Skin of body (tissue), 3 donors: Measurements from ENCODE around the gene SH3BP5L. TPM values are rescaled to one million over a fixed set of nuclear protein-coding genes. Genes with fewer than 3 reads are reported as not detected.

Source experiments
- DNase-seq: peaks from one replicate; lab custom pipeline; 2025; lab: John Stamatoyannopoulos, UW
- small RNA-seq: library from RNA; depleted of rRNA; stranded (forward); fragments of <200 nt; gene quantifications from one replicate; pipeline ENCODE3, GENCODE V24; 2014; ENCODE audit warnings: low replicate concordance
- total RNA-seq: library from RNA; depleted of rRNA; stranded (reverse); fragments of >200 nt; gene quantifications from one replicate; pipeline ENCODE4 v1.2.3, GENCODE V29; 2014

The SH3BP5L gene
- total RNA-seq, 1 donor from 2014 or later: 10.4 TPM

- DNase-seq: no peak
Measured at GRCh38 chr1:248779350-248779749, 46.4 kb downstream of the SH3BP5L start.

DNA sequence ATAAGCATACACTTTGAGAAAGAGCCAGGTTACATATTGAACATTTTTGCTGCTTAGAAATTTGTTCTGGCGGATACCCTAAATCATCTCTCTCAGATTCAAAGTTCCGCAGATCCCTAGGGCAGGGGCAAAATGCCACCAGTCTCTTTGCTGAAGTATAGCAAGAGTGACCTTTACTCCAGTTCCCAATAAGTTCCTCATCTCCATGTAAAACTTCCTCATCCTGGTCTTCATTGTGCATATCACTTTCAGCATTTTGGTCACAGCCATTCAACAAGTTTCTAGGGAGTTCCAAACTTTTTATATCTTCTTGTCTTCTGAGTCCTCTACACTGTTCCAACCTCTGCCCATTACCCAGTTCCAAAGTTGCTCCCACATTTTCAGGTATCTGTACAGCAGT, 46.8 kb downstream of the SH3BP5L start:
- DNase-seq: no peak

GRCh38 chr1:248776991-248777390, 48.7 kb downstream of the SH3BP5L start:
- no peak for DNase-seq

GRCh38 chr1:248775441-248775840, 50.3 kb downstream of the SH3BP5L start:
- no peak for DNase-seq

Small RNA genes lying within 50 kb of the gene (small RNA-seq; reads per million reads assigned to genes)
- gene MIR3124: not detected

Other genes starting within 250 kb of the SH3BP5L start
- gene OR2T10, start 228.2 kb downstream of the SH3BP5L start, total RNA-seq: not detected
- gene OR2T11, start 190.8 kb downstream of the SH3BP5L start, total RNA-seq: not detected
- gene OR2T35, start 180.6 kb downstream of the SH3BP5L start, total RNA-seq: not detected
- gene OR2T27, start 170.4 kb downstream of the SH3BP5L start, total RNA-seq: not detected
- gene OR14I1, start 123.1 kb downstream of the SH3BP5L start, total RNA-seq: not detected
- not detected for gene LYPD8, start 70.2 kb downstream of the SH3BP5L start, total RNA-seq
- 11.2 TPM for gene ZNF672, start 12.3 kb upstream of the SH3BP5L start, total RNA-seq
- gene ZNF692, start 33.2 kb upstream of the SH3BP5L start, total RNA-seq: 16.3 TPM
- 5.3 TPM for gene PGBD2, start 80.3 kb upstream of the SH3BP5L start, total RNA-seq